IMR-90 (cell line): ENCODE data around the gene NRL. TPM values are rescaled to one million over a fixed set of nuclear protein-coding genes. Genes with fewer than 3 reads are reported as not detected.

Source experiments
- ATAC-seq: fragments of 200-7000 bp; cut with Tn5 transposase; 2 replicates; pipeline ENCODE4 v1.9.1; 2020; ENCODE audit warnings: low read depth, mild to moderate bottlenecking, moderate library complexity
- BruUV-seq: library from RNA; stranded (reverse); fragments of 400-500 nt; replicated peaks from 2 replicates; lab custom pipeline; 2021; lab: Mats Ljungman, UMichigan
- CTCF ChIA-PET: fragments of 300-600 bp; formaldehyde crosslinking; extraction: SDS; loops from one replicate; lab custom pipeline; 2021; ENCODE audit warnings: antibody characterized with exemption; lab: Yijun Ruan, JAX
- POLR2A ChIA-PET: fragments of 300-600 bp; sonication (Branson Sonifier 250); formaldehyde crosslinking; loops from one replicate; lab custom pipeline; 2022; ENCODE audit warnings: antibody characterized with exemption; ENCODE audit not compliant: unreplicated experiment; lab: Charles Lee
- DNase-seq: peaks from one replicate; pipeline ENCODE4 v3.0.0; 2013
- H2AFZ ChIP-seq: replicated peaks from 2 replicates; pipeline ENCODE3; 2013; ENCODE audit warnings: low read length, mild to moderate bottlenecking; ENCODE audit not compliant: poor library complexity
- H2AK5ac ChIP-seq: 2 replicates; pipeline ENCODE4 v1.6.1; 2013; ENCODE audit warnings: low read depth, low read length, inconsistent platforms
- H2AK9ac ChIP-seq: replicated peaks from 2 replicates; pipeline ENCODE3; 2013; ENCODE audit warnings: mild to moderate bottlenecking, low read depth, low read length, moderate library complexity; ENCODE audit not compliant: poor library complexity
- H2BK120ac ChIP-seq: 2 replicates; pipeline ENCODE4 v1.6.1; 2013; ENCODE audit warnings: low read depth, low read length, inconsistent platforms
- H2BK15ac ChIP-seq: 3 replicates; pipeline ENCODE4 v1.6.1; 2013; ENCODE audit warnings: low read depth, low read length, inconsistent platforms
- H2BK20ac ChIP-seq: 2 replicates; pipeline ENCODE4 v1.6.1; 2013; ENCODE audit warnings: low read depth, mild to moderate bottlenecking, inconsistent platforms, low read length, moderate library complexity
- H2BK5ac ChIP-seq: 2 replicates; pipeline ENCODE4 v1.6.1; 2013; ENCODE audit warnings: mild to moderate bottlenecking, low read depth, low read length, inconsistent platforms; ENCODE audit not compliant: poor library complexity, severe bottlenecking
- H3K14ac ChIP-seq: replicated peaks from 2 replicates; pipeline ENCODE4 v1.6.1; 2013; ENCODE audit warnings: low read depth, low read length, inconsistent platforms
- H3K18ac ChIP-seq: 2 replicates; pipeline ENCODE4 v1.6.1; 2013; ENCODE audit warnings: low read depth, low read length, control low read depth
- H3K23ac ChIP-seq: 2 replicates; pipeline ENCODE4 v1.6.1; 2013; ENCODE audit warnings: low read depth, low read length, inconsistent platforms
- H3K27ac ChIP-seq: 2 replicates; pipeline ENCODE4 v1.5.1; 2013; ENCODE audit warnings: mild to moderate bottlenecking, control low read depth, low read length; ENCODE audit not compliant: insufficient read depth
- H3K27me3 ChIP-seq: 2 replicates; pipeline ENCODE4 v1.6.1; 2013; ENCODE audit warnings: low read length; ENCODE audit not compliant: control insufficient read depth, insufficient read depth
- H3K36me3 ChIP-seq: 2 replicates; pipeline ENCODE4 v1.6.1; 2013; ENCODE audit warnings: low read length, mixed read lengths; ENCODE audit not compliant: control insufficient read depth, insufficient read depth
- H3K4ac ChIP-seq: 2 replicates; pipeline ENCODE4 v1.6.1; 2013; ENCODE audit warnings: low read depth, low read length, inconsistent platforms
- H3K4me1 ChIP-seq: 2 replicates; pipeline ENCODE4 v1.6.1; 2013; ENCODE audit warnings: low read length, mixed read lengths; ENCODE audit not compliant: control insufficient read depth, insufficient read depth
- H3K4me2 ChIP-seq: 2 replicates; pipeline ENCODE4 v1.6.1; 2013; ENCODE audit warnings: low read depth, mild to moderate bottlenecking, control low read depth, low read length, moderate library complexity
- H3K4me3 ChIP-seq: 2 replicates; pipeline ENCODE4 v1.5.1; 2013; ENCODE audit warnings: low read depth, mild to moderate bottlenecking, control low read depth, low read length, moderate library complexity; ENCODE audit not compliant: insufficient read depth
- H3K56ac ChIP-seq: 2 replicates; pipeline ENCODE4 v1.6.1; 2013; ENCODE audit warnings: low read length, inconsistent platforms; ENCODE audit not compliant: insufficient read depth; ENCODE audit errors: extremely low read depth
- H3K79me1 ChIP-seq, 2 experiments: 2 replicates each; pipeline ENCODE4 v1.6.1; 2013; ENCODE audit warnings: low read length in 2 of 2, inconsistent platforms in 1 of 2, low read depth in 1 of 2
- H3K9ac ChIP-seq: 2 replicates; pipeline ENCODE4 v1.6.1; 2013; ENCODE audit warnings: low read depth, low read length, control low read depth
- H3K9me1 ChIP-seq: 2 replicates; pipeline ENCODE4 v1.6.1; 2013; ENCODE audit warnings: low read length, inconsistent platforms; ENCODE audit not compliant: insufficient read depth
- H3K9me3 ChIP-seq: 2 replicates; pipeline ENCODE4 v1.6.1; 2013; ENCODE audit warnings: low read length; ENCODE audit not compliant: control insufficient read depth, insufficient read depth
- H4K20me1 ChIP-seq: 2 replicates; pipeline ENCODE4 v1.6.1; 2013; ENCODE audit warnings: low read length, inconsistent platforms; ENCODE audit not compliant: insufficient read depth
- H4K5ac ChIP-seq: 2 replicates; pipeline ENCODE4 v1.6.1; 2013; ENCODE audit warnings: mild to moderate bottlenecking, low read depth, low read length, control low read depth
- H4K8ac ChIP-seq, 2 experiments: 2 replicates each; pipeline ENCODE4 v1.6.1; 2013; ENCODE audit warnings: low read depth in 2 of 2, low read length in 2 of 2, control low read depth in 1 of 2, inconsistent platforms in 1 of 2
- H4K91ac ChIP-seq: 2 replicates; pipeline ENCODE4 v1.6.1; 2013; ENCODE audit warnings: low read depth, low read length, inconsistent platforms; ENCODE audit not compliant: insufficient read depth
- BHLHE40 ChIP-seq: fragments of 150-350 bp; IDR thresholded peaks from 2 replicates; pipeline ENCODE4 v1.6.1; 2016; ENCODE audit warnings: mild to moderate bottlenecking, low read depth, low read length
- CEBPB ChIP-seq: IDR thresholded peaks from 2 replicates; pipeline ENCODE4 v1.6.1; 2012; ENCODE audit warnings: low read depth, low read length, improper control_type of control experiment
- CHD1 ChIP-seq: IDR thresholded peaks from 2 replicates; pipeline ENCODE4 v1.6.1; 2012; ENCODE audit warnings: low read depth, low read length, improper control_type of control experiment
- FOS ChIP-seq: fragments of 150-350 bp; IDR thresholded peaks from 2 replicates; pipeline ENCODE4 v1.6.1; 2016; ENCODE audit warnings: low read depth, low read length
- MAFK ChIP-seq: IDR thresholded peaks from 2 replicates; pipeline ENCODE4 v1.6.1; 2012; ENCODE audit warnings: low read depth, low read length, improper control_type of control experiment
- MXI1 ChIP-seq: IDR thresholded peaks from 2 replicates; pipeline ENCODE4 v1.6.1; 2012; ENCODE audit warnings: low read depth, mild to moderate bottlenecking, low read length, moderate library complexity, borderline replicate concordance
- NFE2L2 ChIP-seq: fragments of 150-350 bp; IDR thresholded peaks from 2 replicates; pipeline ENCODE4 v1.6.1; 2016; ENCODE audit warnings: low read depth, mild to moderate bottlenecking, low read length
- POLR2A ChIP-seq: IDR thresholded peaks from 2 replicates; pipeline ENCODE4 v1.6.1; 2012; ENCODE audit warnings: mild to moderate bottlenecking, low read depth, low read length
- RAD21 ChIP-seq: IDR thresholded peaks from 2 replicates; pipeline ENCODE4 v1.6.1; 2012; ENCODE audit warnings: low read length, improper control_type of control experiment
- RCOR1 ChIP-seq: IDR thresholded peaks from 2 replicates; pipeline ENCODE4 v1.6.1; 2012; ENCODE audit warnings: mild to moderate bottlenecking, low read length, improper control_type of control experiment; ENCODE audit not compliant: insufficient replicate concordance
- RFX5 ChIP-seq: IDR thresholded peaks from 2 replicates; pipeline ENCODE4 v1.8.0; 2012; ENCODE audit warnings: low read depth, mild to moderate bottlenecking, low read length, moderate library complexity
- SMC3 ChIP-seq: fragments of 150-350 bp; IDR thresholded peaks from 2 replicates; pipeline ENCODE4 v1.6.1; 2016; ENCODE audit warnings: low read depth, mild to moderate bottlenecking, antibody characterized with exemption, low read length, moderate library complexity
- WGBS, 2 experiments: methylation state at CpG; one replicate each; pipeline versions ENCODE4 v1.1.5 to v1.1.7; 2013; ENCODE audit warnings: missing lambda C conversion rate in 2 of 2; ENCODE audit not compliant: insufficient read length in 1 of 2; ENCODE audit errors: extremely low coverage in 2 of 2; 5-methylcytosine and 5-hydroxymethylcytosine counted together
- dilution Hi-C: fragments of 300-500 bp; cut with HindIII; formaldehyde crosslinking; loops from one replicate; pipeline ENCODE4 v1.14.3; 2018; ENCODE audit warnings: low sequenced_read_pairs; ENCODE audit not compliant: unreplicated experiment
- in situ Hi-C: fragments of 300-500 bp; cut with MboI; formaldehyde crosslinking; loops from 3 replicates; pipeline ENCODE4 v1.14.3; 2019; ENCODE audit warnings: low sequenced_read_pairs, inconsistent platforms, mixed read lengths
- intact Hi-C: fragments of 100-400 bp; cut with micrococcal nuclease; formaldehyde crosslinking; loops from 2 replicates; pipeline ENCODE4 v1.10.0; 2022
- polyA plus RNA-seq, 3 experiments: library from polyadenylated mRNA; depleted of rRNA; stranded (reverse); fragments of >200 nt; gene quantifications; 2 replicates each; pipeline ENCODE4 v1.2.3, GENCODE V29; 2012; ENCODE audit warnings: low replicate concordance in 1 of 3
- total RNA-seq: library from RNA; depleted of rRNA; stranded (reverse); fragments of >200 nt; gene quantifications from 2 replicates; pipeline ENCODE4 v1.2.3, GENCODE V29; 2012
- TF ChIP-seq, protein P1 (sequence below): conservative IDR thresholded peaks from 2 replicates; pipeline ENCODE4 v1.5.1; 2012; ENCODE audit warnings: mild to moderate bottlenecking, low read depth, low read length, improper control_type of control experiment
- TF ChIP-seq, protein P2 (sequence below): fragments of 150-350 bp; IDR thresholded peaks from 2 replicates; pipeline ENCODE4 v1.6.1; 2017; ENCODE audit warnings: mild to moderate bottlenecking, antibody characterized with exemption, low read length, low read depth
- TF ChIP-seq, protein P3 (sequence below): fragments of 150-350 bp; IDR thresholded peaks from 2 replicates; pipeline ENCODE4 v1.6.1; 2016; ENCODE audit warnings: low read depth, mild to moderate bottlenecking, low read length, moderate library complexity, borderline replicate concordance

The NRL gene
- total and polyA plus RNA-seq, 2 of the 4 experiments (the other 2 are of a cell fraction) = 0.18 to 0.70 TPM

DNA sequence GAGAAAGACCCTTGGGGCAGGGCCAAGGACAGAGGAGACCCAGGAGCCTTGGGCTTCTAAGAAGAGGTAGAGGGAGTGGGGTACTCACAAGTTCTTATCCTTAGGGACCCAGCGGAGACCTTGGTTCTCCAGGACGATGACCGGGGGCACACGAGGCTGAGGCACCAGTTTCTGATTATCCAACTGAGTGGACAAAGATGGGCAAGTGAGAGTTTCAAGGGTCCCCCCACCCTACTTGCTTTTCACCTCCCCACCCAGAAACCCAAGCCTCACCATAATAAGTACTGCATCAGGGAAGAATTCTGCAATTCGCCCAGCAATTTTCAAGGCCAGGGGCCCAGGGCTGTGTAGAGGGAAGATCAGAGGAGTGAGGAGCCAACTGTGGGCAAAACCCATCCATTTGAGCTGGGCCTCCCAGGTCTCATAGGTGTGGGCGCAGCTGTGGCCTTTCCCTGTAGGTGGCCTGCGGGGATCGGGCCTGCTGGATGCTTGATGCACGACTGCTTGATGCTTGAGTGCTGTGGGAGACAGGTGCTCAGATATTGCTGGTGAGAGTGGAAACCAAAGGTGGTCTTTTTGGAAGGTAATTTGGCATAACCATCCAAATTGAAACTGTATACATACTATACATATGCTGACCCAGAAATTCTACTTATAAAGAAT is 24.7 kb upstream of the NRL start:
- intact Hi-C loops (no loop called here), in situ Hi-C loops (loop anchor here (10.0 to 25.0 kb wide), 3 partner anchors 295 to 1052 kb away; partner anchors contain the start of genes ACIN1, BCL2L2, C14orf119 and PABPN1), dilution Hi-C loops (no loop called here)
- Histone ChIP-seq H3K9me3 (no peaks in the 10 kb centered on the region), H3K4me3 (no peak overlapping the region), H3K4me2 (peak overlapping the region; percentile 15; the same call in 1 of the 2 replicates), H2AFZ (no peak overlapping the region), H2AK5ac (no peak overlapping the region), H4K5ac (no peak overlapping the region), H3K9ac (no peak overlapping the region), H3K4me1 (peaks cover 12% of the 10 kb centered on the region), H3K27me3 (no peaks in the 10 kb centered on the region), H3K23ac (no peak overlapping the region), H3K27ac (no peak overlapping the region), H2BK5ac (no peak overlapping the region), H3K14ac (no peak overlapping the region), H3K56ac (no peak overlapping the region), H2BK120ac (no peak overlapping the region), H3K9me1 (peaks cover 26% of the 10 kb centered on the region), H2BK15ac (no peak overlapping the region), H4K8ac (no peak overlapping the region), H3K36me3 (peaks cover 23% of the 10 kb centered on the region), H2BK20ac (no peak overlapping the region), H2AK9ac (peak overlapping the region; percentile 5), H4K20me1 (peaks cover 17% of the 10 kb centered on the region), H3K79me1 (peaks cover 20 to 64% of the 10 kb centered on the region in 2 experiments), H3K4ac (no peak overlapping the region), H3K18ac (no peak overlapping the region), H4K91ac (no peak overlapping the region; the same call in 1 of the 2 replicates)
- no peak for ATAC-seq
- TF ChIP-seq RAD21 (no peak), MXI1 (no peak), SMC3 (no peak), RFX5 (no peak), FOS (no peak), POLR2A (no peak), BHLHE40 (no peak), RCOR1 (no peak), CHD1 (no peak), NFE2L2 (no peak), CEBPB (no peak), MAFK (no peak)
- TF ChIP-seq, protein P1, sequence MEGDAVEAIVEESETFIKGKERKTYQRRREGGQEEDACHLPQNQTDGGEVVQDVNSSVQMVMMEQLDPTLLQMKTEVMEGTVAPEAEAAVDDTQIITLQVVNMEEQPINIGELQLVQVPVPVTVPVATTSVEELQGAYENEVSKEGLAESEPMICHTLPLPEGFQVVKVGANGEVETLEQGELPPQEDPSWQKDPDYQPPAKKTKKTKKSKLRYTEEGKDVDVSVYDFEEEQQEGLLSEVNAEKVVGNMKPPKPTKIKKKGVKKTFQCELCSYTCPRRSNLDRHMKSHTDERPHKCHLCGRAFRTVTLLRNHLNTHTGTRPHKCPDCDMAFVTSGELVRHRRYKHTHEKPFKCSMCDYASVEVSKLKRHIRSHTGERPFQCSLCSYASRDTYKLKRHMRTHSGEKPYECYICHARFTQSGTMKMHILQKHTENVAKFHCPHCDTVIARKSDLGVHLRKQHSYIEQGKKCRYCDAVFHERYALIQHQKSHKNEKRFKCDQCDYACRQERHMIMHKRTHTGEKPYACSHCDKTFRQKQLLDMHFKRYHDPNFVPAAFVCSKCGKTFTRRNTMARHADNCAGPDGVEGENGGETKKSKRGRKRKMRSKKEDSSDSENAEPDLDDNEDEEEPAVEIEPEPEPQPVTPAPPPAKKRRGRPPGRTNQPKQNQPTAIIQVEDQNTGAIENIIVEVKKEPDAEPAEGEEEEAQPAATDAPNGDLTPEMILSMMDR = no peak
- TF ChIP-seq, protein P2, sequence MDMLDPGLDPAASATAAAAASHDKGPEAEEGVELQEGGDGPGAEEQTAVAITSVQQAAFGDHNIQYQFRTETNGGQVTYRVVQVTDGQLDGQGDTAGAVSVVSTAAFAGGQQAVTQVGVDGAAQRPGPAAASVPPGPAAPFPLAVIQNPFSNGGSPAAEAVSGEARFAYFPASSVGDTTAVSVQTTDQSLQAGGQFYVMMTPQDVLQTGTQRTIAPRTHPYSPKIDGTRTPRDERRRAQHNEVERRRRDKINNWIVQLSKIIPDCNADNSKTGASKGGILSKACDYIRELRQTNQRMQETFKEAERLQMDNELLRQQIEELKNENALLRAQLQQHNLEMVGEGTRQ = no peak
- TF ChIP-seq, protein P3, sequence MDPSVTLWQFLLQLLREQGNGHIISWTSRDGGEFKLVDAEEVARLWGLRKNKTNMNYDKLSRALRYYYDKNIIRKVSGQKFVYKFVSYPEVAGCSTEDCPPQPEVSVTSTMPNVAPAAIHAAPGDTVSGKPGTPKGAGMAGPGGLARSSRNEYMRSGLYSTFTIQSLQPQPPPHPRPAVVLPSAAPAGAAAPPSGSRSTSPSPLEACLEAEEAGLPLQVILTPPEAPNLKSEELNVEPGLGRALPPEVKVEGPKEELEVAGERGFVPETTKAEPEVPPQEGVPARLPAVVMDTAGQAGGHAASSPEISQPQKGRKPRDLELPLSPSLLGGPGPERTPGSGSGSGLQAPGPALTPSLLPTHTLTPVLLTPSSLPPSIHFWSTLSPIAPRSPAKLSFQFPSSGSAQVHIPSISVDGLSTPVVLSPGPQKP = no peak
- DNase-seq = no peak
- BruUV-seq = no TSS peak
- whole genome bisulfite sequencing, 2 experiments = no CpG with 5 or more reads among the region's 9 CpGs
- CTCF ChIA-PET = interaction anchor here (0.6 kb wide), 2 partner anchors 11 to 42 kb away, joined by 3 to 6 read pairs; no protein-coding TSS in a partner anchor
- POLR2A ChIA-PET = no interaction called here
